Activated CD4-positive, CD25-positive, alpha-beta regulatory T cell treated with anti-CD3 and anti-CD28 coated beads, Interleukin-2, amount 50 U/mL, for 24 hours (primary cell): Measurements from ENCODE around the gene LRRC9.
"Not testable (repeated sequence)": the region's sequence is repeated elsewhere in the genome, so short reads cannot be mapped to it uniquely, and the experiment has no call there.

Experiments used
- ATAC-seq, 2 donors: fragments of 150-1000 bp; cut with Tn5 transposase; one replicate each; pipeline ENCODE4 v1.10.0; 2021; ENCODE audit warnings: mild to moderate bottlenecking in 1 of 2, moderate library complexity in 1 of 2

The LRRC9 gene

GRCh38 chr14:60067882-60068281 lies 147.9 kb downstream of the LRRC9 start:
- ATAC-seq, result no peak

DNA sequence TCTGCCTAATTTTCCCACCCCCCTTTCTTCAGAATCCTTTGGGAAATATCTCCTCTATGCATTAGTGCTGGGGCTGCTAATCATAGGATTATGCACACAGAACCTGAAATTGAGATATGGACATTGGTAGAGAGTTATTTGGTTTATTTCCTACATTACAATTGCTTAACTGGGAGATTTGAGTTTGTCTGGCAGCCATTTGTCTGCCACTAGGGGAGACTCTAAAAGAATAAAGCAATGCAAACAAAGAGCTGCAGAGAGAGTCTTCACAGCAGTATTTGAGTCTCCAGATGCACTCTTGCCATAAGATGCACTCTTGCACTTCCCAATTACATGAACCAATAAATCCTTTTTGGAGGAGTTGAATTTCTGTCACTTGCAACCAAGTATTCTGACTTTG lies 159.8 kb downstream of the LRRC9 start:
- ATAC-seq, result no peak

GRCh38 chr14:60085085-60085484 lies 165.1 kb downstream of the LRRC9 start:
- ATAC-seq, result no peak

- no peak for ATAC-seq
Measured at GRCh38 chr14:60085693-60086092, 165.7 kb downstream of the LRRC9 start.

GRCh38 chr14:60087668-60088067 lies 167.7 kb downstream of the LRRC9 start:
- ATAC-seq, result no peak

GRCh38 chr14:60089221-60089620 lies 169.3 kb downstream of the LRRC9 start:
- no peak for ATAC-seq

DNA sequence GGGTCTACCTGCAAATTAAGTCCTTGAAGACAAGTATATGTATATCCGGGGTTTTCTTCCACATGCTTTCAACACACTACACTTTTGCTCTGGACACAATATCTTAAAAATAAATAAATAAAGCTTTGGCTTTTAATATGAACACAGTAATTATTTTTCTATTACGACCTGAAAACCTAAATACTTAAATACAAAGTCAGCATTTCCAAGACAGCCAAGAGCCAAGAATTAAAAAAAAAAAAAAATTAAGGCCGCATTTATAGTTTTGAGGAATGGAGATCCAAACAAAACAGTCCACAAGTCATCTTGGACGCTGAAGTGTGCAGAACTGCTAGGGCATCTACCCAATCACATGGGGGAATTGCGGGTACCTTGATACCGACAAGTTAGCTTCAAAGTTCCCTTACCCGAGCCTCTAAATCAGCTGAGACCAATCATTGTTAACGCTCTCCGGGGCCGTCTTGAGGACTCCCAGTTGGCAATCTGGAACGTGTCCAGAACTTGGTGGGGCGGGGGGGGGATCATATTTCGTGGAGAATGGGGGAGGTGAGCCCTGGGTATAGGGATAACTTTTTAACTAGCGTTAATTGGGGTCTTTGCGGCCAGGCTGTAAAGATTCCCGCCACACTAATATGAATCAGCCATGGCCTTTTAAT lies 171.0 kb downstream of the LRRC9 start:
- no peak for ATAC-seq

DNA sequence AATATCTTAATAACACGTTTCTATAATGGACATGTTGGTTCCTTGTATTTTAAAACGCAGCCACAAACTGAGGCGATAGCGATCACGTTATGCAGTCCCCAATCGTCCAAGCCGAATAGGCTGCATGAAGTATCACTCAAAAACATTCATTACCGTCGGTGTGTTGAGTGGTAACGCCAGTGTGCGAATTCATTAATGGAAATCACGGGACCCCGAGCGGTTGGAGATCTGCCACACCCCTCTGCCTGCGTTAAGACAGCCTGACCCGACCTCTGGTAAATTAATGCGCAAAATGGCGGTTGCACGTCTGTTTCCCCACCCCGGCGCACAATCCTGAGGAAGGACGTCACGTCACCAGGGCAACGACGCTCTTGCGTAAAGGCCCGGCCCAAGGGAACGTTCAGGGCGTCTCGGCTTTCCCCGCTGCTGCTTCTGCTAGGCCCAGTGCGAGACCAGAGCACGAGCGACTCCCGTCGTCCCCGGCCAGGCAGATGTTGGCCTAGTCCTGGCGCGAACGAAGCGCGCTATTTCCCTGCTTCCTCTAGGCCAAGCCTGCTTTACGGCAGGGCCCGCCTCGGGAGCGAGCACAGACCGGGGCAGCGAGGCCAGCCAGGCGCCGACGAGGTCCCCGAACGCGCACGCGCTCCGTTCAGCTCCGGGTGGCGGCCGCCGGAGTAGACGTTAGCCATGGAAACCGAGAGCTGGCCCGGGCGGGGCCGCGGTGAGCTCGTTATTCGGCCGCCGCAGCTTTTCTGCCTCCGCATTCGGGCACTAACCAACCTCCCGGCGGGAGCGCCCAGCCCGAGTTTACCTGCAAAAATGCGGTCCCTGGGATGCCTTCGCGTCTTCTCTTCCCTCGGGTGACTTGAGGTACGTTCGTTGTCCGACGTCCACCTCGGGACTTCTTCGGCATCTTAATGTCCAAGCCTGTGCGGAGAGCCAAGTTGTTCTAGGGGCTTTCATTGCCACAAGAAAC lies 171.9 kb downstream of the LRRC9 start, which contains the start of gene PCNX4:
PCNX4 (plus strand) TSS at position 374 of the 976 bp plus-strand sequence. CDS start 15,716 bp downstream, outside the sequence.
- ATAC-seq, result peak; percentile 96 to 97

DNA sequence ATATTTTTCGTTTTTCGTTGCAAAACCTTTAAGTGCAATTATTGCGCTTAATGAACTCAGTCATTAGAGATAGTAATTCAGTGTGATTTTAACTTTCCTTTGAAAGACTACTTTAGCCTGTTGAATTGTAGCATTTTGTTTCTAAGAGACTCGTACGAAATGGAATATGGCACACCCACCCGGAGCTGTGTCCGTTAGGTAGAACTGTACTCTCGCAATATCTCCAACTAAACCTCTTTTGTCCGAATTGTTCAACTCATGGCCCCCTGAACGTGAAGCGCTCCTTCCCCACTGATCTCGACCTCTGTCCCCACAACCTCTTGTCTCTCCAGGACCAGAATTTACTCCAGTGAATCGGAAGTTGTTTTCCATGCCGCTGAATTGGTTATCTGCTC lies 172.6 kb downstream of the LRRC9 start:
- no peak for ATAC-seq

DNA sequence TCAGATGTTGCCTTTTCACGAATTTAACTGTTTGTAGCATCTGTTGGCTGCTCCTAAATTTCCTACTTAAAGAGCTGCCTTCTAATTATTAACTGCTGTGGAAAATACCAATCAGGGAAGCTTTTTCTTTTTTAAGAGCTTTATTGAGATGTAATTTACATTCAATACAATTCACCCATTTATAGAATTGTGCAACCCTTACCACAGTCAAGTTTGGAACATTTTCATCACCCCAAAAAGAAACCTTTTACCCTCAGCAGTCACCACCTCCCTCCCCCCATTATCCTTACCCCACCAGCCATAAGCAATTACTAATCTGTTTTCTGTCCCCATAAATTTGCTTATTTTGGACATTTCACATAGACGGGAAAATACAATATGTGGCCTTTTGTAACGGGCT lies 173.1 kb downstream of the LRRC9 start:
- ATAC-seq, result no peak

DNA sequence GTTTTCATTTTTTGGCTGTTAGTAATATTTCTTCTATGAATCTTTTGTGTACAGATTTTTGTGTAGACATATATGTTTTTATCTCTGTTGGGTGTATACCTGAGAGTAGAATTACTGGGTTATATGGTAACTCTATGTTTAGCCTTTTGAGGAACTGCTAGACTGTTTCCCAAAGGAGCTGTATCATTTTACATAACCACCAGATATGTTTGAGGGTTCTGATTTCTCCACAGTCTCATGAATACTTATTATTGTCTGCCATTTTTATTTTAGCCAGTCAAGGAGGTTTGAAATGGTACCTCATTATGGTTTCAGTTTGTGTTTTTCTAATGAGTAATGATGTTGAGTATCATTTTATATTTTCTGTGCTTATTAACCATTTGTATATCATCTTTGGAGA lies 173.7 kb downstream of the LRRC9 start:
- no peak for ATAC-seq

DNA sequence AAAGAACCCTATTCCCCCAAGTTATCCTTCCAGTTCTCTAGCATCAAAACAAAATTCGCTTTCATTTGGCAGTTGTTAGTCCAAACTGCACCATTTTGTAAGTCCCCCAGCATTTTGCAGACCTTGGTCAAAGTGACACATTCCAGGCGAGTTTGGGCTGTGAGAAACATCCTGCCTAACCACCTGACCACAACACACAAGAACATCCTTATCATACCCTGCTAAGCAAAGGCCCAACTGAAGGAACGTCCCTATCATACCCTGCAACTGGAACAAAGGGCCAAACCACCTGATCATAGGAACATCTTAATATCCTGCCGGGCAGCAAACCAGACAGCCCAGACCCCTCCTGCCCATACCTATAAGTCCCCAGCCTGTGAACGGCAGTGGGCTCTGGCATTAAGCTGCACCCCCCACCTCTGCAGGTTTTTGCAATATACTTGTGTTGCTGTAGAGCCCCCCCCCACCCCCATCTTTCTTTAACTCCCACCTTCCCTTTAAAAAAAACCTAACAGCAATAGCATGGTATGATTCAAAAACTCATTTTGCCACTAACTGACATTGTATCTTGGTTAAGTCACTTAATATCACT lies 174.5 kb downstream of the LRRC9 start:
- no peak for ATAC-seq

GRCh38 chr14:60095231-60095630 lies 175.3 kb downstream of the LRRC9 start:
- no peak for ATAC-seq

- no peak for ATAC-seq
Measured at GRCh38 chr14:60095781-60096450, 176.0 kb downstream of the LRRC9 start.

- no peak for ATAC-seq
Measured at GRCh38 chr14:60097974-60098373, 178.0 kb downstream of the LRRC9 start.

DNA sequence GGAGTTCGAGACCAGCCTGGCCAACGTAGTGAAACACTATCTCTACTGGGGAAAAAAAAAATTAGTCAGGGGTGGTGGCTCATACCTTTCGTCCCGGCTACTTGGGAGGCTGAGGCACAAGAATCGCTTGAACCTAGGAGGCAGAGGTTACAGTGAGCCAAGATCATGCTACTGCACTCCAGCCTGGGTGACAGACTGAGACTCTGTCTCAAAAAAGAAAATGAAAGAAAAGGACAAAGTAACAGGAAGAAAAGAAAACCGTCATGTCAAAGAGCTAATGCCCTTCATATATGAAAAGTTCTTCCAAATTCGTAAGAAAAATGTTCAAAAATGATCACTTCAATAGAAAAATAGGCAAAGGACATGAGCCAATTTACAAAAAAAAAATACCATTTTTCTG lies 179.9 kb downstream of the LRRC9 start:
- not testable (repeated sequence) for ATAC-seq

DNA sequence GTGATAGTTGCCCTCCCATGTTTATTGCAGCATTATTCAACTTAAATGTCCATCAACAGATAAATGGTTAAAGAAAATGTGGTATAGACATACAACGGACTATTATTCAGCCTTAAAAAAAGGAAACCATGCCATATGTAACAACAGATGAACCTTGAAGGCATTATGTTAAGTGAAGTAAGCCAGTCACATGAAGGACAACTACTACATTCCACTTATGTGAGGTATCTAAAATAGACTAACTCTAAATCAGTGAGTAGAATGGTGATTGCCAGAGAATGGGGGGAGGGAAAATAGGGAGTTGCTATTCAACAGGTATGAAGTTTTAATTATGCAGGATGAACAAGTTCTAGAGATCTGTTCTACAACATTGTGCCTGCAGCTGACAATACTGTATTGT lies 181.8 kb downstream of the LRRC9 start:
- no peak for ATAC-seq

GRCh38 chr14:60102389-60102788 lies 182.4 kb downstream of the LRRC9 start:
- ATAC-seq, result no peak

- no peak for ATAC-seq
Measured at GRCh38 chr14:60106339-60106738, 186.4 kb downstream of the LRRC9 start.

- no peak for ATAC-seq
Measured at GRCh38 chr14:60107477-60107876, 187.5 kb downstream of the LRRC9 start.

- ATAC-seq, result no peak
Measured at GRCh38 chr14:60111732-60112131, 191.8 kb downstream of the LRRC9 start.
